ENCODE measurements around the gene ADAMTS9.

The ADAMTS9 gene

GRCh38 chr3:64638511-64638910 lies 49.3 kb downstream of the ADAMTS9 start:
- peaks cover 10% of the 10 kb centered on the region for H3K4me1 ChIP-seq (ENCODE audit: control insufficient read depth, insufficient read depth, low read length)
- H3K27ac ChIP-seq (ENCODE audit: low read depth, low read length) = no peak overlapping the region
- no peaks in the 10 kb centered on the region for H3K27me3 ChIP-seq (ENCODE audit: control insufficient read depth, insufficient read depth, low read length)
- no peak overlapping the region for H3K4me3 ChIP-seq (ENCODE audit: low read depth, low read length)
- no peak overlapping the region for H3K9ac ChIP-seq (ENCODE audit: low read depth, low read length)
- no peaks in the 10 kb centered on the region for H3K36me3 ChIP-seq (ENCODE audit: control insufficient read depth, insufficient read depth, low read length)
- no peaks in the 10 kb centered on the region for H3K9me3 ChIP-seq (ENCODE audit: control insufficient read depth, insufficient read depth, low read length)

GRCh38 chr3:64634417-64634816 lies 53.4 kb downstream of the ADAMTS9 start:
- Histone ChIP-seq H3K27ac (ENCODE audit: low read depth, low read length) (no peak overlapping the region), H3K4me3 (ENCODE audit: low read depth, low read length) (no peak overlapping the region; the same call in 1 of the 2 replicates), H3K36me3 (ENCODE audit: control insufficient read depth, insufficient read depth, low read length) (no peaks in the 10 kb centered on the region), H3K4me1 (ENCODE audit: control insufficient read depth, insufficient read depth, low read length) (no peaks in the 10 kb centered on the region), H3K9ac (ENCODE audit: low read depth, low read length) (no peak overlapping the region), H3K27me3 (ENCODE audit: control insufficient read depth, insufficient read depth, low read length) (no peaks in the 10 kb centered on the region), H3K9me3 (ENCODE audit: control insufficient read depth, insufficient read depth, low read length) (no peaks in the 10 kb centered on the region)

GRCh38 chr3:64631951-64632350 lies 55.8 kb downstream of the ADAMTS9 start:
- Histone ChIP-seq H3K4me1 (ENCODE audit: control insufficient read depth, insufficient read depth, low read length) (0 out of 2 replicates have a peak, but pooled peaks cover 4% of the 10 kb centered on the region), H3K27me3 (ENCODE audit: control insufficient read depth, insufficient read depth, low read length) (no peaks in the 10 kb centered on the region), H3K4me3 (ENCODE audit: low read depth, low read length) (no peak overlapping the region), H3K36me3 (ENCODE audit: control insufficient read depth, insufficient read depth, low read length) (no peaks in the 10 kb centered on the region), H3K27ac (ENCODE audit: low read depth, low read length) (no peak overlapping the region), H3K9ac (ENCODE audit: low read depth, low read length) (no peak overlapping the region), H3K9me3 (ENCODE audit: control insufficient read depth, insufficient read depth, low read length) (no peaks in the 10 kb centered on the region)

GRCh38 chr3:64627471-64628321 lies 60.1 kb downstream of the ADAMTS9 start:
- no peaks in the 10 kb centered on the region for H3K36me3 ChIP-seq (ENCODE audit: control insufficient read depth, insufficient read depth, low read length)
- no peak overlapping the region for H3K27ac ChIP-seq (ENCODE audit: low read depth, low read length)
- H3K4me3 ChIP-seq (ENCODE audit: low read depth, low read length) = no peak overlapping the region
- H3K9me3 ChIP-seq (ENCODE audit: control insufficient read depth, insufficient read depth, low read length) = no peaks in the 10 kb centered on the region
- H3K4me1 ChIP-seq (ENCODE audit: control insufficient read depth, insufficient read depth, low read length) = 0 out of 2 replicates have a peak, but pooled peaks cover 4% of the 10 kb centered on the region
- no peak overlapping the region for H3K9ac ChIP-seq (ENCODE audit: low read depth, low read length)
- no peaks in the 10 kb centered on the region for H3K27me3 ChIP-seq (ENCODE audit: control insufficient read depth, insufficient read depth, low read length)

- no peak overlapping the region for H3K27ac ChIP-seq (ENCODE audit: low read depth, low read length)
- no peaks in the 10 kb centered on the region for H3K36me3 ChIP-seq (ENCODE audit: control insufficient read depth, insufficient read depth, low read length)
- no peak overlapping the region for H3K9ac ChIP-seq (ENCODE audit: low read depth, low read length)
- H3K27me3 ChIP-seq (ENCODE audit: control insufficient read depth, insufficient read depth, low read length) = no peaks in the 10 kb centered on the region
- H3K4me3 ChIP-seq (ENCODE audit: low read depth, low read length) = no peak overlapping the region
- 0 out of 2 replicates have a peak, but pooled peaks cover 4% of the 10 kb centered on the region for H3K4me1 ChIP-seq (ENCODE audit: control insufficient read depth, insufficient read depth, low read length)
- H3K9me3 ChIP-seq (ENCODE audit: control insufficient read depth, insufficient read depth, low read length) = no peaks in the 10 kb centered on the region
These were observed 60.8 kb downstream of the ADAMTS9 start for GRCh38 chr3:64627042-64627441.

GRCh38 chr3:64625381-64625780 lies 62.4 kb downstream of the ADAMTS9 start:
- Histone ChIP-seq H3K36me3 (ENCODE audit: control insufficient read depth, insufficient read depth, low read length) (no peaks in the 10 kb centered on the region), H3K9me3 (ENCODE audit: control insufficient read depth, insufficient read depth, low read length) (no peaks in the 10 kb centered on the region), H3K4me3 (ENCODE audit: low read depth, low read length) (no peak overlapping the region), H3K9ac (ENCODE audit: low read depth, low read length) (no peak overlapping the region), H3K27me3 (ENCODE audit: control insufficient read depth, insufficient read depth, low read length) (no peaks in the 10 kb centered on the region), H3K27ac (ENCODE audit: low read depth, low read length) (no peak overlapping the region), H3K4me1 (ENCODE audit: control insufficient read depth, insufficient read depth, low read length) (0 out of 2 replicates have a peak, but pooled peaks cover 4% of the 10 kb centered on the region)

- Histone ChIP-seq H3K27me3 (ENCODE audit: control insufficient read depth, insufficient read depth, low read length) (no peaks in the 10 kb centered on the region), H3K27ac (ENCODE audit: low read depth, low read length) (no peak overlapping the region), H3K9me3 (ENCODE audit: control insufficient read depth, insufficient read depth, low read length) (no peaks in the 10 kb centered on the region), H3K4me1 (ENCODE audit: control insufficient read depth, insufficient read depth, low read length) (0 out of 2 replicates have a peak, but pooled peaks cover 4% of the 10 kb centered on the region), H3K36me3 (ENCODE audit: control insufficient read depth, insufficient read depth, low read length) (no peaks in the 10 kb centered on the region), H3K9ac (ENCODE audit: low read depth, low read length) (no peak overlapping the region), H3K4me3 (ENCODE audit: low read depth, low read length) (no peak overlapping the region)
These were observed 64.7 kb downstream of the ADAMTS9 start for GRCh38 chr3:64623125-64623524.

GRCh38 chr3:64621726-64622395 lies 65.9 kb downstream of the ADAMTS9 start:
- no peak overlapping the region for H3K9ac ChIP-seq (ENCODE audit: low read depth, low read length)
- H3K4me3 ChIP-seq (ENCODE audit: low read depth, low read length) = no peak overlapping the region
- H3K9me3 ChIP-seq (ENCODE audit: control insufficient read depth, insufficient read depth, low read length) = no peaks in the 10 kb centered on the region
- H3K36me3 ChIP-seq (ENCODE audit: control insufficient read depth, insufficient read depth, low read length) = no peaks in the 10 kb centered on the region
- no peak overlapping the region for H3K27ac ChIP-seq (ENCODE audit: low read depth, low read length)
- no peaks in the 10 kb centered on the region for H3K4me1 ChIP-seq (ENCODE audit: control insufficient read depth, insufficient read depth, low read length)
- H3K27me3 ChIP-seq (ENCODE audit: control insufficient read depth, insufficient read depth, low read length) = no peaks in the 10 kb centered on the region

- no peaks in the 10 kb centered on the region for H3K9me3 ChIP-seq (ENCODE audit: control insufficient read depth, insufficient read depth, low read length)
- no peaks in the 10 kb centered on the region for H3K27me3 ChIP-seq (ENCODE audit: control insufficient read depth, insufficient read depth, low read length)
- no peaks in the 10 kb centered on the region for H3K36me3 ChIP-seq (ENCODE audit: control insufficient read depth, insufficient read depth, low read length)
- no peak overlapping the region for H3K27ac ChIP-seq (ENCODE audit: low read depth, low read length)
- H3K4me3 ChIP-seq (ENCODE audit: low read depth, low read length) = no peak overlapping the region
- no peak overlapping the region for H3K9ac ChIP-seq (ENCODE audit: low read depth, low read length)
- no peaks in the 10 kb centered on the region for H3K4me1 ChIP-seq (ENCODE audit: control insufficient read depth, insufficient read depth, low read length)
These were observed 66.5 kb downstream of the ADAMTS9 start for GRCh38 chr3:64621275-64621674.

- H3K9ac ChIP-seq (ENCODE audit: low read depth, low read length) = no peak overlapping the region
- no peak overlapping the region for H3K4me3 ChIP-seq (ENCODE audit: low read depth, low read length)
- H3K27me3 ChIP-seq (ENCODE audit: control insufficient read depth, insufficient read depth, low read length) = no peaks in the 10 kb centered on the region
- H3K4me1 ChIP-seq (ENCODE audit: control insufficient read depth, insufficient read depth, low read length) = no peaks in the 10 kb centered on the region
- H3K9me3 ChIP-seq (ENCODE audit: control insufficient read depth, insufficient read depth, low read length) = no peaks in the 10 kb centered on the region
- H3K27ac ChIP-seq (ENCODE audit: low read depth, low read length) = no peak overlapping the region
- H3K36me3 ChIP-seq (ENCODE audit: control insufficient read depth, insufficient read depth, low read length) = no peaks in the 10 kb centered on the region
These were observed 67.8 kb downstream of the ADAMTS9 start for GRCh38 chr3:64620020-64620419.

- H3K27ac ChIP-seq (ENCODE audit: low read depth, low read length) = no peak overlapping the region
- H3K4me1 ChIP-seq (ENCODE audit: control insufficient read depth, insufficient read depth, low read length) = no peaks in the 10 kb centered on the region
- H3K9ac ChIP-seq (ENCODE audit: low read depth, low read length) = no peak overlapping the region
- H3K36me3 ChIP-seq (ENCODE audit: control insufficient read depth, insufficient read depth, low read length) = no peaks in the 10 kb centered on the region
- H3K9me3 ChIP-seq (ENCODE audit: control insufficient read depth, insufficient read depth, low read length) = no peaks in the 10 kb centered on the region
- H3K4me3 ChIP-seq (ENCODE audit: low read depth, low read length) = no peak overlapping the region
- no peaks in the 10 kb centered on the region for H3K27me3 ChIP-seq (ENCODE audit: control insufficient read depth, insufficient read depth, low read length)
These were observed 68.6 kb downstream of the ADAMTS9 start for GRCh38 chr3:64619216-64619615.
